Activated CD8-positive, alpha-beta memory T cell treated with anti-CD3 and anti-CD28 coated beads for 4 hours (primary cell): Measurements from ENCODE around the gene ABHD14A.

Experiments used
- DNase-seq, 2 donors: peaks; one replicate each; pipeline ENCODE4 v3.0.0-alpha.2; 2020; ENCODE audit warnings: low read depth in 2 of 2

Gene ABHD14A

DNA sequence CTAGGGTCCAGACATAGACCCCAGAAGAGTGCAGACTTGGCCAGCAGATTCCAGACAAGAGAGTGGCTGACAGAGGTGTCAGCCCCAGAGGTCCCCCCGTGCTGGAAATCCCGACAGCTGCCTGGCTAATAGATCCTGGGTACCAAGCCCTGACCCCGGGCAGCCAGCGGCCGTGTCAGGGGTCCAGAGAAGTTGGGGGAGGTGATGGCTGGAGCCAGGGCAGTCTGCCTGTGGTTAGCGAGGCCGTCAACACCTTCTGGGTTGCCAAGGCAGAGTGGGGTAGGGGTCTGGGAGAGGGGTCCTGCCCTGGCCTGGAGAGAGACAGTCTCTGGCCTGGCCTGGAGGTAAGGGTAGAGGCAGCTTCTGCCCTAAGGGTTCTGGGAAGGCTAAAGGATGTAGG is 45.9 kb downstream of the ABHD14A start:
- no peak for DNase-seq

GRCh38 chr3:52021489-52022268 is 46.8 kb downstream of the ABHD14A start:
- DNase-seq: no peak

DNA sequence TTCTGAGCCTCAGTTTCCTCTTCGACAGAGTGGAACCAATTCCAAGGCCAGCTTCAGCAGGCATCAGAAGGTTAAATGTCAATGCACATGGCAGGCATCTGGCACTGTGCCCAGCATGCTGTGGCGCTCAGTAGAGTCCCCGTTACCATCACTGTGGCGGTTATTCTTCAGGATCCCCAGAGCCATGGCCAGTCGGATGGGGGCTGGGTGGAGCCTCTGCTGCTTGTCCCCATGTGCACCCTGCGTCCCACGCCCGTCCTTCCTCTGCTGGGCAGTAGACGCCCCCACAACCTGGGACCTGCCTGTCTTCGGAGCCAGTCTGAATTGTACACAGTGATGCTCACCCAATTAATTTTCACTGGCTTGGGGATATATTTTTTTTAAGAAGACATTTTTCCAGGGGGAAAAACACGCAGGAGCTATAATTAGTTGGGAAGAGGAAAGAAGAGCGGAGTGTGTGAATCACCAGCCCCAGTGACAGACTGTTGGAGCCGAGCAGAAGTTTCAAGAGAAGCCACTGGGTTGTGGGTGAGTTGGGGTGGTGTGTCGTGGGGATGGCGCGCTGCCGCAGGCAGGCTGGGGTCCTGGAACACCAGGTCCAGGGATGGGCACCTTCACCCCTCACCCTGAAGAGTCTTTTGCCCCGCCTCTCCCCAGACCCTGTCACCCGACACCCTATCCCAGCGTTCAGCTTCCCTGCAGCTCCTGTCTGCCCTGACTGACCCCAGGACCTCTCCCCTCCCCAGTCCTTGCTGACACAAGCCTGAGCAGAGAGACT is 47.6 kb downstream of the ABHD14A start:
- DNase-seq: no peak

GRCh38 chr3:52023101-52023770 is 48.4 kb downstream of the ABHD14A start:
- no peak for DNase-seq

DNA sequence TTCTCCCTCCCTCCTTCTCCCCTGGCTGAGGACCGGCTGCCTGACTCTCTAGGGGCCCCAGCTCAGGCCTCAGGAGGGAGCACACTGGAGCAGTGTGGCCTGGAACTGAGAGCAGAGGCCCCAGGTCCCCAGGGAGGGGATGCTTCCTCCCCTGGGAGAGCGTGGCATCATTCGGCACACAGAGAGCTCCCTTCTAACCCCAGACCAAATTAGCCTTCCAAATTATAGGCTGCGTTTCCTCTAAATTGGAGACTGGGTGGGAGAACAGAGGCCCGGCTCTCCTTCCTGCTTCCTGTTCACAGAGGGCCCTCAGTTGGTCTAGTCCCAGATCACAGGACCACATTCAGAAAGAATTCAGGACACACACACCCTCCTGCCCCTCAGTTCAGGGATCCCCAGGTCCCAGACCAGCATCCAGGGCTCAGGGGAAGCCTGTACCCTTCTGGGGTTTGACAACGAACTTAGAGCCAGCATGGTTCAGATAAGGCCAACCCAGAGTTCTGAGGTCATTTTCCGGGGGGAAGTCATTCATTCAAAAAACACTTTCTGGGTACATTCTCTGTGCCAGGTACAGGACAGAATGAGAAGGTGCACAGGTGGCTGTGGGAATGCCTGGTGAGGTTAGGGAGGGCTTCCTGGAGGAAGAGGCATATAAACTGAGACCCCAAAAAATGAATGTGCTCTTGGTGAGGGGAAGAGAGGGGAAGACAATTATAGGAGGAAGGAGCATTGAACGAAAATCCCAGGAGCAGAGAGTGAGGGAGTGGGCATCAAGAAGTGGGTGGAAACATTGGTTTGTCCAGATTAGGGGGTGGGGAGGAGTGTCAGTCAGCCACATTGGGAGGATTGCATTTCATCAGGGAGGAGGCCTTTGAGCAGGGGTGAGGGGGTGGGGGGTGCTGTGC is 49.2 kb downstream of the ABHD14A start:
- DNase-seq: no peak

DNA sequence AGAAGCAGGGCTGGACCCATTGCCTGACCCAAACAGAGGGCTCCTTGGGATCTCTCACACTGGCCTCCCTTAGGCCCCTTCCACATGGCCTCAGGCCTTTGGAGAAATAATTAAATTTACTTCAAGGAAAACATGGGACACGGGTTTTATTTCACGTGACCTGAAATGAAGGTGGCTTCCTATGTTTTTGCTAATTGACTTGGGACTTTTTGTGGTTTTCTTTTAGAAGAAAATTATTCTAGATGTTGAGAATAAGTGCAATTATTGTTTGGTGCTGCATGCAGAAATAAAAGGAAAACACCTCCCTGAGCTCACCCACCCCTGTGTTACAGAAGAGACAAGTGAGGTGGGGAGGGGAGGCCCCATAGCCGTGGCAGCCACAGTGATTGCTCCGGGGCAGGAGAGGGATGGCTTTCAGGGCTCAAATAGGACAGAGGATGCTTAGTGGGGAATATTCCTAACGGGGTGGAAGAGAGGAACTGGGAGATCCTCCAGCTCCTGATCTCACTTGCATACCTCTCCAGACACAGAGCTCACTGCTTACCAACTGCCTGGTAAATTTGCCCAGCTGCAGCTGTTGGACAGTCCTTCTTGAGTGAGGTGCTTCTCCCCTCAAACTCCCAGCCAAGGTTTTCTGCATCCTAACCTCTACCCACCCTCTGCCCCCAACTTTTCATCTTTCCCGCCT is 50.0 kb downstream of the ABHD14A start:
- no peak for DNase-seq

DNA sequence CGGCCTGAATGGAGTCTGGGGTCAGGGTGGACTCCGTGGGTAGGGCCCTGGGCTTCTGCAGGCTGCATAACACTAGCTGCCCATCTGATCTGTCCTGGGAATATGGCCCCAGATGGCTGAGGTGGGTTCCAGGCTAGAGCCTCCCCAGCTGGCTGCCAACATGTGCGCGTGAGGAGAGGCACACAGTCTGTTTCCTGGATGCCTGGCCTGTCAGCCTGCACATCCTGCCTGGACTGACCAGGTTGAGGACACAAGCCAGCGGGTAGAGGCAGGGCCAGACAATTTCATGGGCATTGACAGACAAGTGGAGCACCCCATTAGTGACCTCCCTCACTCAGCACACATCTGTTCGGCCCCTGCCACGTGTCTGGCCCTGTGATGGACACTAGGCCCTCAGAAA is 50.6 kb downstream of the ABHD14A start:
- no peak for DNase-seq

GRCh38 chr3:52026041-52026440 is 51.2 kb downstream of the ABHD14A start:
- DNase-seq: no peak

DNA sequence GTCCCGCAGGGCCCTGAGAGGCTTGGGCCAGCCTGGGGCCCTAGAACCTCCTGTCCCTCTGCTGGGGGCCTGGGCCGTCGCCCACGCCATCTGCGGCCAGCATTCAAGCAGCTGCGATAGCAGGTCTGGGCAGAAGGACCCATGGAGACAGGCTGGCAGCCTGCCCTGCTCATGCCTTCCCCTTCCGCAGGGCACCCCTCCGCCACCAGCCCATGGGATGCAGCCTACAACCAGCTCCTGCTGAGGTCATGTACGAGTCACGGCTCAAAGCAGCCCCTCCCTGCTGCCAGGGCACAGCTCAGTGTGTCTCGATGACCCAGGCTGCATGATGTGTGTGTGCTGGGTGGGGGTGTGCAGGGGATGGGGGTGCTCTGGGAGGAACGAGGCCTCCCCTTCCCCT is 53.7 kb downstream of the ABHD14A start:
- DNase-seq: no peak

DNA sequence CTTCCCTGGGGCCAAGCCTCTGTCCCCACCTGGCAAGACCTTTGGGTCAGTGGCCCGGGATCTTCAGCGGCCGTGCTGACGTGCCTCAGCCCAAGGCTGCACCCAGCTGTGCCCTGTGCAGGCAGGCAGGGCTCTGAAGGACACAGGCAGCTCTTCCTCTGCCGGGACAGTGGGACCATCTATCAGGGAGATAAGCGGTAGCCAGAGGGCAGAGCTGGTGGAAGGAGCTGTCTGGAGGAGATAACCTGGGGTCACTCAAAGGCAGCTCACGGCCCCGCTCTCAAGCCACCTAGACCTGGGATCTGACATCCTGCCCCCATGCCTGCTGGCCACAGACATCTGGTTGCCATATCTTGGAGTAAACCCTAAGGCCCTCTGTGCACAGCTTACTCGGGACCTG is 54.2 kb downstream of the ABHD14A start:
- no peak for DNase-seq

DNA sequence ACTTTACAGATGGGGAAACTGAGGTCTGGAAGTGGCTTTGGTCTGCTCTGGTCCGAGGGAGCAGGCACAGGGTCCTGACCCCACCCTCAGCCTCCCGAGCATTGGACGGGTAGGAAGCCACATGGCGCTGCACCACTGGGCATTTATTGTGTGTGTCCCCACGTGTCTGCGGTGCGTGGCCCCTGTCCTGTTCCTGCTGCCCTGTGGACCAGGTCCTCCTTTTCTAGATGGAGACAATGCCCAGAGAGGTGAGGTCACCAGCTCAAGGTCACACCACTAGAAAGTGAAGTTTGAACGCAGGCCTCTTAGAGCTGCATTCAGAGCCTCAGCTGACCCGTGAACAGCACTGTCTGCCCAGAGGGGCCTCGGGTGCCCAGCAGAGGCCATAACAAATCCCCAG is 54.7 kb downstream of the ABHD14A start:
- DNase-seq: no peak
